Left lung (tissue), 10 donors: ENCODE data around the gene PHLPP1. TPM values are rescaled to one million over a fixed set of nuclear protein-coding genes. Genes with fewer than 3 reads are reported as not detected.

Experiments used
- ATAC-seq: fragments of 200-7000 bp; cut with Tn5 transposase; one replicate; pipeline ENCODE4 v1.9.1; 2020; ENCODE audit warnings: moderate library complexity
- DNase-seq, 4 donors: peaks; one replicate each; pipeline ENCODE4 v3.0.0-alpha.2; 2013 to 2020
- H3K27ac ChIP-seq, 2 donors: fragments of 200-600 bp; sonication (generic) in 1 of 2; one replicate each; pipeline versions ENCODE4 v1.5.0 to v1.8.0; 2020 to 2021
- H3K27me3 ChIP-seq, 2 donors: fragments of 200-600 bp; sonication (generic) in 1 of 2; one replicate each; pipeline versions ENCODE4 v1.5.0 to v1.8.0; 2020 to 2021
- H3K36me3 ChIP-seq, 2 donors: fragments of 200-600 bp; sonication (generic) in 1 of 2; one replicate each; pipeline versions ENCODE4 v1.5.0 to v1.8.0; 2020 to 2021
- H3K4me1 ChIP-seq, 2 donors: fragments of 200-600 bp; one replicate each; pipeline ENCODE4 v1.8.0; 2021
- H3K4me3 ChIP-seq, 2 donors: fragments of 200-600 bp; sonication (generic) in 1 of 2; one replicate each; pipeline versions ENCODE4 v1.5.0 to v1.8.0; 2020 to 2021; ENCODE audit warnings: mild to moderate bottlenecking in 1 of 2
- H3K9me3 ChIP-seq, 2 donors: fragments of 200-600 bp; sonication (generic) in 1 of 2; one replicate each; pipeline versions ENCODE4 v1.5.0 to v1.8.0; 2020 to 2021
- intact Hi-C, 2 donors: fragments of 100-400 bp; cut with DNase I; formaldehyde crosslinking; loops; one replicate each; pipeline versions ENCODE4 v1.11.2 to v1.14.2; 2022
- polyA plus RNA-seq, 6 donors: library from polyadenylated mRNA; unstranded; fragments of 120-200 nt; gene quantifications; one replicate each; pipeline ENCODE4 v1.2.1, GENCODE V29; 2013; ENCODE audit not compliant: insufficient read length in 6 of 6
- total RNA-seq, 2 donors: library from RNA; stranded (reverse); fragmentation: NEBNext Ultra II Directional; extraction: Animal tissue kit (Norgen Biotek cat#: 25700); gene quantifications; one replicate each; pipeline ENCODE4 v1.2.1, GENCODE V29; 2021
- TF ChIP-seq, protein P1 (sequence below), 2 donors: fragments of 200-600 bp; sonication (generic) in 1 of 2; IDR thresholded peaks; one replicate each; pipeline versions ENCODE4 v1.5.0 to v1.8.0; 2021; ENCODE audit warnings: antibody characterized with exemption in 2 of 2
- donor health status: DM: no; HTN: yes; CAD: no.
- donor health status: DM: no; HTN: no; CAD: no.

PHLPP1 gene
- total and polyA plus RNA-seq, 8 donors: 7.0 to 13.1 (median 11.0) TPM

DNA sequence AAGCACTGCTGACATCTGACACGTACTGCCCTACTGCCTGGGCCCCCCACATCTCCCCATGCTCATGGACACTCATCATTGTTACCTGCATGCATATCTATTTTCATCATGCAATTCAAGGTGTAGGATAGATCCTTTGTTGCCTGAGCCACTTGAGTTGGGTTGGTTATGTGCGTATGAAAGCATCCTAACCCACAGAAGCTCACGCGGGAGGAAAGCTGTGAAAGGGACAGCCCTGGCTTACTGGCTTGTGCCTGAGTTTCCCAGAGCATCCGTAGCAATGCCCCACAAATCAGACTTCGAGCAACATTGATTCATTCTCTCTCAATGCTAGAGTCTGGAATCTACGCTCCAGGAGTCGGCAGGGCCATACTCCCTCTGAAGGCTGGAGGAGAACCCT, 285.5 kb downstream of the PHLPP1 start:
- H3K9me3 ChIP-seq: no peaks in the 10 kb centered on the region
- TF ChIP-seq, protein P1, sequence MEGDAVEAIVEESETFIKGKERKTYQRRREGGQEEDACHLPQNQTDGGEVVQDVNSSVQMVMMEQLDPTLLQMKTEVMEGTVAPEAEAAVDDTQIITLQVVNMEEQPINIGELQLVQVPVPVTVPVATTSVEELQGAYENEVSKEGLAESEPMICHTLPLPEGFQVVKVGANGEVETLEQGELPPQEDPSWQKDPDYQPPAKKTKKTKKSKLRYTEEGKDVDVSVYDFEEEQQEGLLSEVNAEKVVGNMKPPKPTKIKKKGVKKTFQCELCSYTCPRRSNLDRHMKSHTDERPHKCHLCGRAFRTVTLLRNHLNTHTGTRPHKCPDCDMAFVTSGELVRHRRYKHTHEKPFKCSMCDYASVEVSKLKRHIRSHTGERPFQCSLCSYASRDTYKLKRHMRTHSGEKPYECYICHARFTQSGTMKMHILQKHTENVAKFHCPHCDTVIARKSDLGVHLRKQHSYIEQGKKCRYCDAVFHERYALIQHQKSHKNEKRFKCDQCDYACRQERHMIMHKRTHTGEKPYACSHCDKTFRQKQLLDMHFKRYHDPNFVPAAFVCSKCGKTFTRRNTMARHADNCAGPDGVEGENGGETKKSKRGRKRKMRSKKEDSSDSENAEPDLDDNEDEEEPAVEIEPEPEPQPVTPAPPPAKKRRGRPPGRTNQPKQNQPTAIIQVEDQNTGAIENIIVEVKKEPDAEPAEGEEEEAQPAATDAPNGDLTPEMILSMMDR (IDR thresholded peaks at IDR 0.05): no peak
- ATAC-seq (no peak), DNase-seq (no peak)
- H3K4me1 ChIP-seq: peaks cover 0 to 3% of the 10 kb centered on the region in 2 donors
- no peaks in the 10 kb centered on the region for H3K27me3 ChIP-seq
- no peak overlapping the region for H3K27ac ChIP-seq
- H3K4me3 ChIP-seq: no peak overlapping the region
- no peaks in the 10 kb centered on the region for H3K36me3 ChIP-seq
- intact Hi-C loops: no loop called here

DNA sequence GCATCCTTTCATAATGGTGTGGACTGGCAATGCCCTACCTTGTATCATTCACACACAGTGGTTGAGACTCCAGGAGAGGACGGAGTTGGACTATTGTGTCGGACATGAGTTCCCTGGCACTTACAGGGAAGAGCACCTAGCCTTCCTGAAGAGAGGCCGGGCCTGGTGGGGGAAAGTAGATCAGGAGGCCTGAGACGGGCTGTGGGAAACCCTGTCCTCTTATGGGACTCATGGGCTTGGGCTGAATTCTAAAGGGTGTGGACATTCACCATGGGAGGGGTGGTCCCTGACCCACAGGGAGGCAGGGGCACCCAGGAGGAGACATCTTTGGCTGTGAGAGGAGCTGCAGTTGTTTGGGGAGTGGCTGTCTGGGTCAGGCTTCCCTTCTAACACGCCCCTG, 286.5 kb downstream of the PHLPP1 start:
- Histone ChIP-seq H3K9me3 (no peaks in the 10 kb centered on the region), H3K4me3 (no peak overlapping the region), H3K27ac (no peak overlapping the region), H3K4me1 (peaks cover 0 to 3% of the 10 kb centered on the region in 2 donors), H3K36me3 (no peaks in the 10 kb centered on the region), H3K27me3 (no peaks in the 10 kb centered on the region)
- ATAC-seq: no peak
- TF ChIP-seq, protein P1 (IDR thresholded peaks at IDR 0.05): no peak
- intact Hi-C loops: no loop called here
- DNase-seq: peak in 1 of 4 donors; percentile 25

DNA sequence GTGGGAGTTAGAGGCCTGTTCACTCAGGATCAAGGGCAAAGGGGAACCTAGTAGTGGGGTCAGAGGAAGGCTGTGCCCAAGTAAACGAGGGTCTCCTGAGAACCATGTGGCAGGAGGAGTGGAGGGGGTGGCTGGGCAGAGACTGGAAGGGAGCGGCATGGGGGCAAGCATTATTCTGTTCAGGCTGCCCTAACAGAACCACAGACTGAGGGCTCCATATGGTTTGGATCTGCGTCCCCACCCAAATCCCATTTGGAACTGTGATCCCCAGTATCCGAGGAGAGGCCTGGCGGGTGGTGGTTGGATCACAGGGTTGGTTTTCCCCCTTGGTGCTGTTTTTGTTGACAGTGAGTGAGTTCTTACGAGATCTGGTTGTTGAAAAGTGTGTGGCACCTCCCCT, 287.0 kb downstream of the PHLPP1 start:
- no peak overlapping the region for H3K27ac ChIP-seq
- intact Hi-C loops: no loop called here
- TF ChIP-seq, protein P1 (IDR thresholded peaks at IDR 0.05): no peak
- no peaks in the 10 kb centered on the region for H3K27me3 ChIP-seq
- no peak overlapping the region for H3K4me3 ChIP-seq
- ATAC-seq (no peak), DNase-seq (no peak)
- no peaks in the 10 kb centered on the region for H3K9me3 ChIP-seq
- peaks cover 0 to 3% of the 10 kb centered on the region in 2 donors for H3K4me1 ChIP-seq
- H3K36me3 ChIP-seq: no peaks in the 10 kb centered on the region

DNA sequence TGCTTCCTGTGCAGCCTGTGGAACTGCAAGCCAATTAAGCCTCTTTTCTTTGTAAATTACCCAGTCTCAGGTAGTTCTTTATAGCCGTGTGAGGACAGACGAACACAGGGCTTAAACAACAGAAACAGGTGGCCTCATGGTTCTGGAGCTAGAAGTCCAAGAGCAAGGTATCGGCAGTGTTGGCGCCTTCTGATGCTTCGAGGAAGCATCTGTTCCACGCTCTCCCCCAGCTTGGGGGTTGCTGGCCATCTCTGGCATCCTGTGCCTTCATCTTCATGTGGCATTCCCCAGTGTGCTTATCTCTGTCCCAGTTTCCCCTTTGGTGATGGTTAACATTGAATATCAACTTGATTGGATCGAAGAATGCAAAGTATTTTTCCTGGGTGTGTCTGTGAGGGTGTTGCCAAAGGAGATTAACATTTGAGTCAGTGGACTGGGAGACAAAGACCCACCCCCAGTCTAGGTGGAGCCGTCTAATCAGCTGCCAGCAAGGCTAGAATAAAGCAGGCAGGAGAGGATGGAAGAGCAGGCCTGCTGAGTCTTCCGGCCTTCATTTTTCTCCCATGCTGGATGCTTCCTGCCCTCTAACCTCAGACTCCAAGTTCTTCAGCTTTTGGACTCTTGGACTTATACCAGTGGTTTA, 287.6 kb downstream of the PHLPP1 start:
- H3K27me3 ChIP-seq: no peaks in the 10 kb centered on the region
- no peaks in the 10 kb centered on the region for H3K36me3 ChIP-seq
- TF ChIP-seq, protein P1 (IDR thresholded peaks at IDR 0.05): no peak
- ATAC-seq (no peak), DNase-seq (no peak)
- no peaks in the 10 kb centered on the region for H3K9me3 ChIP-seq
- H3K27ac ChIP-seq: no peak overlapping the region
- intact Hi-C loops: no loop called here
- peaks cover 0 to 3% of the 10 kb centered on the region in 2 donors for H3K4me1 ChIP-seq
- no peak overlapping the region for H3K4me3 ChIP-seq

DNA sequence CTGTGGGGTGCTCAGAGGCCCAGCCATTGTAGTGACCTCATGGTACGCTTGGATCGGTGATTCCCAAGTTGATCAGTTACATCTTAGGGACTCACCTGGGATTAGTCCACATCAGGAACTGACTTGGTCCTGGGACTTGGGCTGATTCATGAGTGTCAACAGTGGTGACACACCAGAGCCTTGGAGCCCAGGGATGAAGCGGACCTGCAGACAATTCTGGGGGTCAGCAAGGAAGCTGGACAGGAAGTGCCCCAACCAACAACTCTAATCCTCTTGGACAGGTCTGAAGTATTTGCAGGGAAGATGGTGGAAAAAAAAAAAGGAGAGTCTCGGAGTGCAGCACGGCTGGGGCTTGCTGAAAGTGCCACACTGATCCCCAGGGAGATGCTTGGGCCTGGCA, 288.6 kb downstream of the PHLPP1 start:
- H3K4me1 ChIP-seq: peaks cover 0 to 3% of the 10 kb centered on the region in 2 donors
- intact Hi-C loops: no loop called here
- TF ChIP-seq, protein P1 (IDR thresholded peaks at IDR 0.05): no peak
- H3K4me3 ChIP-seq: no peak overlapping the region
- no peaks in the 10 kb centered on the region for H3K36me3 ChIP-seq
- ATAC-seq: no peak
- no peaks in the 10 kb centered on the region for H3K27me3 ChIP-seq
- no peaks in the 10 kb centered on the region for H3K9me3 ChIP-seq
- no peak for DNase-seq
- H3K27ac ChIP-seq: no peak overlapping the region
